ENCODE data around the gene HFE.

DNA sequence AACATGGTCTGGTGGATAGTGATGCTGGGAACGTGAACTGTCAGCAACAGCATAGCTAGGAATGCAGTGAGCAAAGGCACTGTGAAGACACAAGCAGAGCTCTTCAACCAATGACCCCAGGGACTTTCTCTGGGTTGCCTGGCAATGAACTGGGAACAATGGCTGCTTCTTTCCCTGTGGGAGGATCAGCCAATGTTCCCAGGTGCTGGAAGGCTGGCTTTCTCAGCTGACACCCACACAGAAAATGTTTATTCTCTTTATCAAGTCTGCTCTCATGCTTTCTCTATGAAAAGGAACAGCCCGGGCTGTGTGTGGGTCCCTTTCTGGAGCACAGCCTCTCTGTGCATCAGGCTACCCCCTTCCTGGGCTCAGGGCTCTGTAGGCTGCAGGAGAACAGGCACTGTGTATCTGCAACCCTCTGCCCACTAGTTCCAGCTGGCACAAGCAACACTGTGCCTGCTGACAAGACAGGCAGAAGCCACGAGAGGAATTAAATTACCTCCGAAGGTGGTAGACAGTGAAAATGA lies 54.2 kb downstream of the HFE start:
- TF ChIP-seq, protein P1, sequence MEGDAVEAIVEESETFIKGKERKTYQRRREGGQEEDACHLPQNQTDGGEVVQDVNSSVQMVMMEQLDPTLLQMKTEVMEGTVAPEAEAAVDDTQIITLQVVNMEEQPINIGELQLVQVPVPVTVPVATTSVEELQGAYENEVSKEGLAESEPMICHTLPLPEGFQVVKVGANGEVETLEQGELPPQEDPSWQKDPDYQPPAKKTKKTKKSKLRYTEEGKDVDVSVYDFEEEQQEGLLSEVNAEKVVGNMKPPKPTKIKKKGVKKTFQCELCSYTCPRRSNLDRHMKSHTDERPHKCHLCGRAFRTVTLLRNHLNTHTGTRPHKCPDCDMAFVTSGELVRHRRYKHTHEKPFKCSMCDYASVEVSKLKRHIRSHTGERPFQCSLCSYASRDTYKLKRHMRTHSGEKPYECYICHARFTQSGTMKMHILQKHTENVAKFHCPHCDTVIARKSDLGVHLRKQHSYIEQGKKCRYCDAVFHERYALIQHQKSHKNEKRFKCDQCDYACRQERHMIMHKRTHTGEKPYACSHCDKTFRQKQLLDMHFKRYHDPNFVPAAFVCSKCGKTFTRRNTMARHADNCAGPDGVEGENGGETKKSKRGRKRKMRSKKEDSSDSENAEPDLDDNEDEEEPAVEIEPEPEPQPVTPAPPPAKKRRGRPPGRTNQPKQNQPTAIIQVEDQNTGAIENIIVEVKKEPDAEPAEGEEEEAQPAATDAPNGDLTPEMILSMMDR (IDR thresholded peaks at IDR 0.05; ENCODE audit: insufficient read depth, low read length, poor library complexity, severe bottlenecking): no peak
- TF ChIP-seq EZH2phosphoT487 (conservative IDR thresholded peaks at IDR 0.05; ENCODE audit: low read length): no peak

All from SU-DHL-6 (cell line).